Measurements from ENCODE around the gene INO80D.
"Not testable (repeated sequence)": the region's sequence is repeated elsewhere in the genome, so short reads cannot be mapped to it uniquely, and the experiment has no call there.

DNA sequence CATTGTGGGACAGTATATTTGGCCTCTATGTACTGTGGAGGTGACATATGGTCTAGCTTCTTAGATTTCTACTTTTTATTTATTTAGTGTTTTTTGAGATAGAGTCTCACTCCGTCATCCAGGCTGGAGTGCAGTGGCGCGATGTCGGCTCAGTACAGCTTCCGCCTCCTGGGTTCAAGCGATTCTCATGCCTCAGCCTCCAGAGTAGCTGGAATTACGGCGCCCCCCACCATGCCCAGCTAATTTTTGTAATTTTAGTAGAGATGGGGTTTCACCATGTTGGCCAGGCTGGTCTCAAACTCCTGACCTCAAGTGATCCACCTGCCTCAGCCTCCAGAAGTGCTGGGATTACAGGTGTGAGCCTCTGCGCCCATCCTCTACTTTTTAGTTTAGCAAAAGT lies 99.6 kb downstream of the INO80D start:
- not testable (repeated sequence) for TF ChIP-seq POLR2A (IDR thresholded peaks at IDR 0.05)
- TF ChIP-seq, protein P1, sequence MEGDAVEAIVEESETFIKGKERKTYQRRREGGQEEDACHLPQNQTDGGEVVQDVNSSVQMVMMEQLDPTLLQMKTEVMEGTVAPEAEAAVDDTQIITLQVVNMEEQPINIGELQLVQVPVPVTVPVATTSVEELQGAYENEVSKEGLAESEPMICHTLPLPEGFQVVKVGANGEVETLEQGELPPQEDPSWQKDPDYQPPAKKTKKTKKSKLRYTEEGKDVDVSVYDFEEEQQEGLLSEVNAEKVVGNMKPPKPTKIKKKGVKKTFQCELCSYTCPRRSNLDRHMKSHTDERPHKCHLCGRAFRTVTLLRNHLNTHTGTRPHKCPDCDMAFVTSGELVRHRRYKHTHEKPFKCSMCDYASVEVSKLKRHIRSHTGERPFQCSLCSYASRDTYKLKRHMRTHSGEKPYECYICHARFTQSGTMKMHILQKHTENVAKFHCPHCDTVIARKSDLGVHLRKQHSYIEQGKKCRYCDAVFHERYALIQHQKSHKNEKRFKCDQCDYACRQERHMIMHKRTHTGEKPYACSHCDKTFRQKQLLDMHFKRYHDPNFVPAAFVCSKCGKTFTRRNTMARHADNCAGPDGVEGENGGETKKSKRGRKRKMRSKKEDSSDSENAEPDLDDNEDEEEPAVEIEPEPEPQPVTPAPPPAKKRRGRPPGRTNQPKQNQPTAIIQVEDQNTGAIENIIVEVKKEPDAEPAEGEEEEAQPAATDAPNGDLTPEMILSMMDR (IDR thresholded peaks at IDR 0.05): not testable (repeated sequence)
